C4-2B (cell line): Measurements from ENCODE around the gene TMEM132D.

ENCODE experiments used
- ZFX ChIP-seq: fragments of 450-650 bp; IDR thresholded peaks from 2 replicates; pipeline ENCODE4 v1.6.1; 2017
- TF ChIP-seq, protein P1 (sequence below): fragments of 450-650 bp; conservative IDR thresholded peaks from 2 replicates; pipeline ENCODE4 v1.5.1; 2017; ENCODE audit warnings: mild to moderate bottlenecking

DNA sequence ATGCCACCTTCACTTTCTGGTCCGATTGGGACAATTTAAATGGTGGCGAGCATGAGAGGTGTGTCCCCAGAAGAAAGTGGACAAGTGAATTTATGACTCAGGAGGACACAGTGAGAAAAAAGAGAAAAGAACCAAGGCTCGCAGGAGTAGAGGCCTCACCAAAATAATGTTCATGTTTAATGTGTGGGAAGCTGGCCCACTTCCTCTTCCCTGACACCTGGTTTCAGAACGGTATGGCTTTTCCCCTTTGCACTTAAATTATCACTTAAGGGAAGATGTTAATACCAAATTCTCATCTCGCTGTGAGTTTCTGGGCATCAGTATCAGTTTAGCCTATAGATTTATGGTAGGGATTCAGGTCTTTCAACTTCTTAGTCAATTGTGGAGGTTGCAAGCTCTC, 824.1 kb downstream of the TMEM132D start:
- TF ChIP-seq, protein P1, sequence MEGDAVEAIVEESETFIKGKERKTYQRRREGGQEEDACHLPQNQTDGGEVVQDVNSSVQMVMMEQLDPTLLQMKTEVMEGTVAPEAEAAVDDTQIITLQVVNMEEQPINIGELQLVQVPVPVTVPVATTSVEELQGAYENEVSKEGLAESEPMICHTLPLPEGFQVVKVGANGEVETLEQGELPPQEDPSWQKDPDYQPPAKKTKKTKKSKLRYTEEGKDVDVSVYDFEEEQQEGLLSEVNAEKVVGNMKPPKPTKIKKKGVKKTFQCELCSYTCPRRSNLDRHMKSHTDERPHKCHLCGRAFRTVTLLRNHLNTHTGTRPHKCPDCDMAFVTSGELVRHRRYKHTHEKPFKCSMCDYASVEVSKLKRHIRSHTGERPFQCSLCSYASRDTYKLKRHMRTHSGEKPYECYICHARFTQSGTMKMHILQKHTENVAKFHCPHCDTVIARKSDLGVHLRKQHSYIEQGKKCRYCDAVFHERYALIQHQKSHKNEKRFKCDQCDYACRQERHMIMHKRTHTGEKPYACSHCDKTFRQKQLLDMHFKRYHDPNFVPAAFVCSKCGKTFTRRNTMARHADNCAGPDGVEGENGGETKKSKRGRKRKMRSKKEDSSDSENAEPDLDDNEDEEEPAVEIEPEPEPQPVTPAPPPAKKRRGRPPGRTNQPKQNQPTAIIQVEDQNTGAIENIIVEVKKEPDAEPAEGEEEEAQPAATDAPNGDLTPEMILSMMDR: no peak
- TF ChIP-seq ZFX: no peak
